Purkinje cell (primary cell): ENCODE data around the gene LHX8. TPM values are rescaled to one million over a fixed set of nuclear protein-coding genes. Genes with fewer than 3 reads are reported as not detected.

Experiments
- polyA plus RNA-seq: library from polyadenylated mRNA; unstranded; fragments of >200 nt; fragmentation: Nextera tagmentation; gene quantifications from 2 replicates; pipeline ENCODE4 v1.2.1, GENCODE V29; 2014

LHX8 gene
- polyA plus RNA-seq: not detected in 2 replicates

DNA sequence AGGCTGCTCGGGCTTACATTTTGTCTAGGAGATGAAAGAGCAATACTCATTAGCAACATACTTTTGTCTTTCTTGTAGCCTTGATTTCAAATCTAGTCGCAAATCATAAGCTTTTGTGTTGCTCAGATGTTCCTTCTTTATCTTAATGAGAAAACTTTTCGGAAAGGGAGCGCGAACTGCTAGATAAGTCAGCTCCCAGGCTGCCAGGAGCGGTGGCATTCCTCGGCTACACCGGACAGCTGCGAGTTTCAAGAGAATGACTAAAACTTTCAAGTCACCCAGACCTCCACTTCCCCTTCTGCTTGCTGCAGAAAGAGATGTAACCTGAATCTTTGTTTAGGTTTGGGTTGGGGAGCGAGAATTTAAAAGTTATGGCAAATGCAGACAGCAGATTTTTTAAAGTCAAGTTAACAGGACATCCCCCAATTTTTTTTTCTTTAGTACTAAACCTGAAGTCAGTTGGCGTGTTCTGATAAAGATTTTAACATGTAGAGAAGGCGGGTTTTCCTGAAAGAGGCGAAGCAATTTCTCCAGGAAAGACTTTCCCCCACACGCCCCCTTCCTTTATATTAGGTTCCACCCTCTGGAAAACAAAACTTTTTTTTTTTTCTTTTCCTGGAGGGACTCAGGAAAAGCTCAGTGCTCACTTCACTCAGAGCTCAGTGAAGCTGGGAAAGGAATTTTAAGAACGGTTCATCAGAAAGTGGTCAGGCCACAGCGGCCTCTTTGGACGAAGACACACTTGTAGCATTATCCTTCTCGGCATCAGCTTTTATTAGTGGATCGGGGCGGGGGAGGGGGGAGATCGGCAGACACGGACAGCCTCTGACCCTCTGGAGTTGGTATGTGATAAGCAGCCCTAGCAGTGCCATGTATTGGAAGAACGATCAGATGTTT, at the start of gene LHX8:
TSS of gene LHX8 (plus strand) at position 639 of the 897 bp plus-strand sequence. CDS start 2,227 bp downstream, outside the sequence.

